D721Med (cell line): ENCODE measurements around the gene CBY2.

Experiments used
- DNase-seq: peaks from one replicate; pipeline ENCODE4 v3.0.0; 2011; ENCODE audit warnings: low spot score; ENCODE audit not compliant: insufficient read length
- FAIRE-seq: peaks from 2 replicates; lab custom pipeline; 2011; peaks lifted over from hg19 to GRCh38; lab: Jason Lieb, UNC
- CTCF ChIP-seq: IDR thresholded peaks from 2 replicates; pipeline ENCODE4 v1.5.1; 2012; ENCODE audit warnings: mild to moderate bottlenecking, control low read depth; ENCODE audit not compliant: insufficient read depth; ENCODE audit errors: missing control alignments

Gene CBY2

GRCh38 chr13:45737571-45738017, 35.5 kb downstream of the CBY2 start:
- no peak for FAIRE-seq
- TF ChIP-seq CTCF: no peak
- DNase-seq: no peak

GRCh38 chr13:45742985-45743384, 40.9 kb downstream of the CBY2 start:
- no peak for DNase-seq
- FAIRE-seq: no peak
- TF ChIP-seq CTCF: no peak

GRCh38 chr13:45744979-45745378, 42.9 kb downstream of the CBY2 start:
- no peak for TF ChIP-seq CTCF
- DNase-seq: no peak
- FAIRE-seq: no peak

GRCh38 chr13:45747071-45747470, 45.0 kb downstream of the CBY2 start:
- DNase-seq (no peak), FAIRE-seq (no peak)
- no peak for TF ChIP-seq CTCF

GRCh38 chr13:45748941-45749759, 47.0 kb downstream of the CBY2 start:
- FAIRE-seq (peak; percentile 71), DNase-seq (peak; percentile 23)
- TF ChIP-seq CTCF: no peak

GRCh38 chr13:45750566-45750965, 48.4 kb downstream of the CBY2 start:
- no peak for DNase-seq
- no peak for FAIRE-seq
- TF ChIP-seq CTCF: no peak

GRCh38 chr13:45751885-45752284, 49.8 kb downstream of the CBY2 start:
- no peak for FAIRE-seq
- TF ChIP-seq CTCF: no peak
- no peak for DNase-seq
